Measurements from ENCODE around the gene PAX3.

The PAX3 gene

DNA sequence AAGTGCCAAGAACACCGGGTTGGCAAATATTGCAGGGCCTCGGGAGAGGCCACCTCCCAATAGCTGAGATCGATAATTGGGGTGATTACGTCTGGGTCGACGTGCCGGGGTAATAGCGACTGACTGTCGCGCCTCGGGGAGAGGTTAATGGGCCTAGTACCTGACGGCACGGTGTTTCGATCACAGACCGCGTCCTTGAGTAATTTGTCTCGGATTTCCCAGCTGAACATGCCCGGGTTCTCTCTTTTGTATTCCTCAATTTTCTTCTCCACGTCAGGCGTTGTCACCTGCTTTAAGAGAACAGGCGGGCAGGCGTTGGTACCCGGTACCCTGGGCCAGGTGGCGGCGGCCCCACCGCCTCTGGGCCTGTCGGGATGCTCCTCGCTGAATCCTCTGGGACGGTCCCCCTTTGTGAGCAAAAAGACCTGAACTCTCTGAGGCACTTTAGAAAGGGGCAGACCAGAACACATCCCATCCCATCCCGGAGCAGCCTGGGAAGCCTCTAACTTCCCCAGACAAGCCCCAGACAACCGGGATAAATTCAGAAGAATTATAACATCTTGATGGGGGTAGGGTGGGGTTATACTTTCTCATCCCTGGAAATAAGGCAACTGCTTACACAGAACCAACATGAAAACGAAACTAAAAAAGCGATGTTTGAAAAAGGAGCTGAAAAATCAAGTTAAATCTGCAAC lies 3.3 kb downstream of the PAX3 start:
- DNase-seq, result no peak

DNA sequence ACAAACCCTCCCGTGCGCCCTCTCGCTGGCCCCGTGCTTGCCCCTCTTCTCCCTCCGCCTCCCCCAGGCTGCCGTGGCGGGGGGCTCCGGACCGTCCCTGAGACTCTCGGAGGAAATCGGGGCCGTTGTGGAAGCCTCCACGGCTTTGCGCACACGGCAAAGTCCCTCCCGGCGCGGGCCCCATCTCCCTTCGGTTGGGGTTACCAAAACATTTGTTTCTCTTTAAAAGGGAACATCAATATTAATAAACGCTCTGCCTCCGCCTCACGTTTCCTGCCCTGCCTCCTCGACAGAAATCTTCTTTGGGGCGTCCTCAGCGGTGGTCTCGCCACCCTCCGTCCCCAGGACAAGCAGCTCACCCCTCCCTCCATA lies 3.8 kb downstream of the PAX3 start:
- DNase-seq, result no peak

DNA sequence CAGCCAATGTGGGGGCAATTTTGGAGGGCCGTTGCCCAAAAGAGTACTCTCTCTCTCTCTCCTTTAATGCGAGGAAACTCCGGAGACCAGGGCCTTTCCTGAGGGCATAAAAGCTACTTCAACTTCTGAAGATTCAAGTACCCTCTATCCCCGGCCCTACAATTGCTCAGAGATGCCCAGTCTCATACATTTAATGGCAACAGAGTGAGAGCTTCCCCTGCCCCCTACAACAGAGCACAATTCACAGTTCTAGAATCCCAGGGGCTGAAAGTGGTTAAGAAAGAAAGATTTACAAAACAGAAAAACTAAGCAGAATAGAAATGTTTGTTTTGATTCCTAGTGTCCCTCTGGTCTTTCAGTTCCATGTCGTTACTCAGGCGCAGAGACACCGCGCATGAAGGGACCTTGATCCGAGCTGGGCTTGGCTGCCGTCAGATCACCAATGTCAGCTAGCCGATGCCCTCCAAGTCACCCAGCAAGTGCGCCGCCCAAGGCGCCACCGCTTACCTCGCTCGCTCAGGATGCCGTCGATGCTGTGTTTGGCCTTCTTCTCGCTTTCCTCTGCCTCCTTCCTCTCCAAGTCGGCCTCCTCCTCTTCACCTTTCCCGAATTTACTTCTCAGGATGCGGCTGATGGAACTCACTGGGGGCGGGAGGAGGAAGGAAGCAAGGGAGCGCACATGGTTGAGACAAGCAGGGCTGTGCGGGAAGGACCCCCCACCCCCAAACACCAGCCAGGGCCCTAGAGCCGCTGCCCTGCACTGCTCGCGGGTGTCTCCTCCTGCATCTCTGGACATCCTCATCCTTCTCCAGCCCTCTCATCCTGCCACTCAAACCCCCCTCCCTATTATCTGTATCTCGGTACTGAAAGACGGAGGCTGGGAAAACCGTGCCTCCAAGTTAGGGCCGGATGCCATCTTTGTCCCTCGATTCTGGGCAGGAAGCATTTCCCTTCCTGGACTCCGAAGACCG lies 4.9 kb downstream of the PAX3 start:
- no peak for DNase-seq

DNA sequence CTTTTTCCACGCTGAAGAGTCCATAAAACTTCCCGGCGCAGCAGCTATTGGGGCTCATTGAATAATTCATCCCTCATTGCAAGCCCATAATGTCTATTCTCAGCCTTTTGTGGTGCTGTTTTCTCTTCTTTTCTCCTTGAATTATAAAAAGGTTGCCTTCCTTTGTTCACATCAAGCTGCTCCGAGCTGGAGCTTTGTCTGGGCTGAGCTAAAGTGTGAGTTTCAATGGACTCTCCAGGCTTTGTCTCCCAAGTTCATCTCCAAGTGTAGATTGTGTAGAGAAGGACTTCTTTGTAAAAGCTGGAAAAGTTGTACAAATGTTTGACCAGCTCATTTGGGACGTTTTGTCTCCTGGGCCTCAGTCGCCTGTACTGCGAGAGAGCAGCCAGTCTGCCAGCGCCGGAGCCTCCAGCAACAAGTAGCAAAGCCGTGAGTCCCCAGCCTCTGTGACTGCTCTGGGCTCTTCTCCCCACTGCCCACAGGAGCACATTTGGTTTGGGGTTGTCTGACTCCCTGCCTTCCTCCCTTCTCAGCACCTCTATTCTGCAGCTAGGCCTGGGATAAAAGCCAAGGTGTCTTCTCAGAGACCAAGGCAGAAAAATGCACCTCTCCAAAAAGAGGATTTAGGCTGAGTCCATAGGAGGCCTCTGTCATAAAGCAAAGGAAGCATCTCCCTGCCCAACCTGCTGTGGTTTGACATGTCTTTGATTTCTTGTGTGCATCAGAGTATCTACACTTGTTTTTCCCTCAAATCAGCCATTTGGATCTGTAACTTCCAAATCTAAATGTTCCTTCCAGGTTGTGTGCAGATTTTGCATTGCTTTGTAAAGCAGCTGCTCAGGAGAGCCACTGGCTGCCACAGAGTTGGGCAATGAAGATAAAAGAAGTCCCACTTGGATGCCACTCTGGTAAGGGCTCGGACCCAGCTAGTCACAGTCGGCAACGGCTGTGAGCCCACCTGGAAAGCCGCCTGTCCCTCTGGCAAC lies 6.4 kb downstream of the PAX3 start:
- DNase-seq, result no peak

DNA sequence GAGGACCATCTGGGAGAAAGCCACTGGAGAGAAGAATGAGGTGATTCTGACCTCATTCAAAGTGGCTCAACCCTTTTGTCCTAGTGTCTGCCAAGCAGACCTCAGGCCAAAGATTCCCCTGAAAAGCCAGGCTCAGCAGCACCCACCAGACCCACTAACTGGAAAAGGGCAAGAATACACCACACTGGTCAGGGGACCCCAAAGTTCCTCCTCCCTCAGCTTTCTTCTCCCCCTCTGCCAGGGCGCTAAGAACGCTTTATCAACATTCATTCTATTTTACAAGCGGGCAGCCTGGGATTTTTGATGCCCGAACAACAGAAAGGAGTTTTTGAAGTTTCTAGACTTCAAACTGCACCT lies 7.3 kb downstream of the PAX3 start:
- DNase-seq, result no peak

DNA sequence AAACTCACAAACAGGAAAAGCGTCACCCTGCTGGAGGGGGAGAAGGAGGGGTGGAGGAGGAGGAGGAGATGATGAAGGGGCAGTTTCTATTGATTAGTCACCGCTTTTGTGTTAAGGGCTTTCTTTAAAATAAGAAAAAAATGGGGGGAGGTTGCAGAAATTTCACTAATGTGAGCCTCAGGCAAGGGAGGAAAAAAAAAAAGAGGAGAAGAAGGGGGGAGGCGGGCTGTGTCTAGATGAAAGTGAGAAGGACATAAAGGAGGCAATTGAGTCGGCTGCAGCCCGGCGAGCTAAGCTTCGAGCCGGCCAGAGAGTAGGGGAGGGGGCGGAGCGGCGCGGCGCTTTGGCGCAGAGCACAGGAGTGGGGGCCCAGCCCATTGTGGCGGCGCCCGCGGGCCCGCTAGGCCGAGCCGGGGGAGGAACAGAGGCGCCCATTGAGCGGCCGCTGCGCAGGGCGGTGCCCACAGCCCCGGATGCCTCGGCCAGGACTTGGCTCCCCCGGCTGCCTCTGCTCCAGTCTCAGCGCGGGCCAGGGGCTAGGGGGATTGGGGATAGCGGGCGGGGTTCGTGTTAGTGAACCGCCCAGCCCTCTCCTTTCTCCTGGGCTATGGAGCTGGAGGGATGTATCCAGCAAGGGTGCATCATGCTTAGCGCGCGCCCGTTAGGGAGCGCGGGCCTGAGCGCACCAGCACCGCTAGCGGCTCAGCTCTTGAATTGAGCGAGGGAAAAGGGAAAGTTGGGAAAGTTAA lies 7.9 kb downstream of the PAX3 start:
- no peak for DNase-seq

DNA sequence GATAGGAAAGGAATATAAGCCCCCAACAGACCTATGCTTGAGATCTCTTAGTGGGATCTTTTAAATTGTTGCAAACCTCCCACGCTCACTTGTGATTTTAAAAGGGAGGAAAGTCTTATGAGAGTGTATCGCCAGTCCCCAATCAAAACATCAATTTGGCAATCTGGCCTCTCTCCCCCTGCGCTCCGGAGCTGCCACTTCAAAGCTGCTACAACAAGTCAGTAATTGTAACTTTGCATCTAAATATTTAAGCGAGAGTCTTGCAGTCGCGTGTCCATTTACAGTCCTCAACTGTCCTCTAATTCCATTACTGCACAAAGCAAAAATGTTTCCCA lies 8.4 kb downstream of the PAX3 start:
- no peak for DNase-seq

DNA sequence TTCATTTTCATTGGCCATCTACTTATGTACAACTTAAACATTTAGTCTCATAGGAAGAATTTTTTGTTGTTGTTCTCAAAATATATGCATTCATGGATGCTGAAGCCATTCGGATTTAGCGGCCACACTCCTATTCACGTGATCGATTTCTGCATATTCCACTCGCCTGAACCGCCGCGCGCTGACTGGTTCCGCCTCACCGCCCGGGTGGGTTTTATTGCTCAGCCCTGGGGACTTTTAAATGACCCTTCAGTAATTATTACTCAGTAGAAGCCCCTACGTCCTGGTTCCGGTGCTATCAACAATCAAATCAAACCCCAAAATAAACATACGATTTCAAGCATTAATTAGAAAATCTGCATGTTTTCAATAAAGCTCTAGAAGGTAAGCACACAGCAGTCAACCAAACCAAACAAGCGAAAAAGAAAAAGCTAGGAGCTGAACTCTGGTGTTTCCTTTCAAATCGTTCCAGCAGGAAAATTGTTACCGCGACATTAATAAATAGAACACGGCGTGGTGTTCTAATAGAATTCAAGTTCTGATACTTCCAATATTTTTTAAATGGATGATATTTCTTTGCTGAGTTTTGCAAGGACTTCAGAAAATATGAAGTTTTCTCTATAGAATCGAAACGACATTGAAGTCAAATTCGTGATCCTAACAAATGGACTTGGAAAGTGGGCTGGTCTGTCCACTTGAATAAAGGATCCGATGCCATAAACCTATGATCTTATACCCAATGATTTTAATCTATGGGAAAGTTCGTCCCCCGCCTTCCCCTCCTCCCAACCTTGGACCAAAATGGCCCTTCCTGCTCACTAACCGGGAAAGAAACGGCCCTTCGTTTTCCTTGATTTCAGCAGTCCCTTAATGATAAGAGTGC lies 9.3 kb downstream of the PAX3 start:
- DNase-seq, result no peak

DNA sequence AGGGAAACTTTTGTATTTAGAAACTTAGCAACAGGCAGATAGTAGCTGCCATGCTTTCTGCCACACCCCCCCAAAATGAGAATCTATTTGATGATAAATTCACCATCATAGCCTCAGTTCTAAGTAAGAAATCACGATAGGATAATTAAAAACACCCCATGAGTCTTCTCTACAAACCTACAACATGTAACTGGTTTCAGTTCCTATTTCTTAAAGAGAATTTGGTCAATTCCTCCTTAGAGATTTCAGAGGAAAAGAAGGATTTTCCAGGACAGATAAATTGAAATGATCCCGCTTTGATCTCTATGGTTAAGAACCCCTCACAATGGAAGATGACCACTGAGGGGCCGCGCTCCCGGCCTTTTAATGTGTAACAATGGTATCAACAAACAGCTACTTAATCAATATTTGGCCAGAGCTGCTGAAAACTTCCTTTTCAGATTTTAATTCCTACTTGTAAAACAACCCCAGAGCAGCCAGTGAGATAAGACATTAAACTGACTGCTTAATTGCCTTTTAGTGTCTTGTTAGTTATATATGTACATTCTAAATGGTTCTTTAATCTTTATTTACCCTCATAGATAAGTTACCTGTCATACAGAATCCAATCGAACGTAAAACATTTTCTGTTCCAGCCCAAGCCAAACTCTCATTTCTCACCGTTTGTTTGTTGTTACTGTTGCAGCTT lies 10.1 kb downstream of the PAX3 start:
- DNase-seq, result no peak

DNA sequence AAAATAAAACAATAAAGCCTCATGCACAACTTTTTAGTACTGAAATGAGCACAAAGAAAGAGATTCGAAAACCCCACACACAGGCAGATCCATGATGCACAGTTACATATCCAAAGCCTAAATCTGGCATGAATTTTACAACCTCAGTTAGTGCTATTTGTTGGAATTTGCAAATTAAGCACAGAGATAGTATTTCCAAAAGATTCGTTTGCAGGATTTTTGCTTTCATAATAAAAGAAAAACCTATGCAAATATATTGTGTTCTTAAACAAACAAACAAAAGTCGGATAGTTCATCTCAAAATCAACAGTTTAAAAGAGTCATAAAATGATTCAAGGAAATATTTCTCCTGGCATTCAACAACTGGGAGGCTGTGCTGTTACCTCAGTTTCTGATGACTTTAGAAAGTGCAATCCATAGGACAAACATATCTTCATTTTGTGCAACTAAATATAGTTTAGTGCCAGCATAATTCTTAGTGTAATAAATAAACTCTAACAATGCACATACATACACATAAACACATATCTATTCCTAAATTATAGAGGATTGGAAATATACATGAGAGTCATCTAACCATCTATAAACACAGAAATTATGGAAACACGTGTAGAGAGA lies 10.8 kb downstream of the PAX3 start:
- DNase-seq, result no peak

DNA sequence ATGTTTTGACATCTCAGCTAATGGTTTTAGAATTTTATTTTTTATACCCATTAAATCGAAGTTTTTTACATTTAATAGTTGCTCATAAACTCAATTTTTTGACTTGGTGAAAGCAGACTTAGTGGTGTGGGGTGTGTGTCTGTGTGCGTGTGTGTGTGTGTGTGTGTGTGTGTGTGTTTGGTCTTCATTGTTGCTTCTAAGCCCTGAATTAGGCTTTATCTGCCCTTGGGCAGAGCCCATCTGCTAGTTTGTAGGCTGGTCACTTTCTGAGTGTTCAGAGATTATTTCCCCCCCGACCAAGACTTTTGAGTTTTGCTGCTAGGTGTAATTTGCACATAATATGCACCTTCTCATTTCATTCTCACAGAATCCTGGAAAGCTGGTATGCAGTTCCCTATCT lies 14.3 kb downstream of the PAX3 start:
- DNase-seq, result no peak

DNA sequence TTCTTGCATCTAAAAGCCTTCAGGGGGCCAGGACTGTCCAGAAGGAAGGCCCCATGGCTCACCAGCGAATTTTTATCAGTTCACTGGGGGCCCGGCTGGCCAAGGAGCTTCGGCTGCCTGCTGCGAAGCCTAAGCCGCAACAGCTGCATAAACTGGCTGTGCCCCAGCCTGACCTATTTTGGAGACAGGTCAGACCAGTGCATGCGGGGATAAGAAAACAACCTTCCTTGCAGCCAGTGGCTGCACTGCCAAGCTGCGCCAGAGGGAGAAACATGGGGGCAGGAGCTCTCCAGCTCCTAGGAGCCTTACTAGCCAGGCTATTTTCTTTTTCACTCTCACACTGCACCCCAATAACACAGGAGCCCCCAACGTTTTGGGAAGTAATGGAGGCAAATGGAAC lies 15.2 kb downstream of the PAX3 start:
- DNase-seq, result no peak

DNA sequence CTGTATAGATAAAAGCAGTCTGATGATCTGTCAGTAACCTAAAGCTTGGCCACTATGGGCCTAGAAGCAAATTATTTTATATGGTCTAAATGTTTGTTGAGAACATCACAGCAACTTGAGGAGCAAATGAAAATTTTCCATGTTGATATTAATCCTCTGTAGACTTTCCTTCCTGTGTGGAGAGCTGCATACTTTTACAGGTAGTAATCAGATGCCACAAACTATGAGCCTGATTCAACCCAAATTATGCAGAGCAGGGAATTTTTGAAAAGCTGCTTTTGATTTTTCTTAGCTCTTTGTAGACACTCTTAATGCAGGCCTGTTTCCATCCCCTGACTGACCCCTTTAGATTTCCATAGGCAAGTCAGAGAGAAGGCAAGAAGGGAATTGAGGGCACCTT lies 17.3 kb downstream of the PAX3 start:
- no peak for DNase-seq

DNA sequence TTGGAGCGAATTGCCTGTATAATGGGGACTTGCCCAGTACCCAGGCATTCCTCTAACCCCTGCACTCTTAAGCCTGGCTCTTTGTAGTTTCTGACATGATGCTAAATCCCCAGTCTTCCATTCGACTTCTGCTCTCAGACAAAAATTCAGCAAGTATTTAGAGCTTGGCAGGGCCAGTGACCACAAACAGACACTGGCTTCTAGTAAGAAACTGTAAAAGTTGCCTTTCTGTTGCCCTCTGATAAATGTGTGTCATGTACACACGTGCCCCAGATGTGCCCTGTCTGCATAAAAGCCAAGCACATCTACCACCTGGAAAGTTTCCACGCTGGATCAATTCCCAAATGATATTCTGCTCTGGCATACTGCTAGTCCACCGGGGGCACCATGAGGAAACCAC lies 18.0 kb downstream of the PAX3 start:
- no peak for DNase-seq

DNA sequence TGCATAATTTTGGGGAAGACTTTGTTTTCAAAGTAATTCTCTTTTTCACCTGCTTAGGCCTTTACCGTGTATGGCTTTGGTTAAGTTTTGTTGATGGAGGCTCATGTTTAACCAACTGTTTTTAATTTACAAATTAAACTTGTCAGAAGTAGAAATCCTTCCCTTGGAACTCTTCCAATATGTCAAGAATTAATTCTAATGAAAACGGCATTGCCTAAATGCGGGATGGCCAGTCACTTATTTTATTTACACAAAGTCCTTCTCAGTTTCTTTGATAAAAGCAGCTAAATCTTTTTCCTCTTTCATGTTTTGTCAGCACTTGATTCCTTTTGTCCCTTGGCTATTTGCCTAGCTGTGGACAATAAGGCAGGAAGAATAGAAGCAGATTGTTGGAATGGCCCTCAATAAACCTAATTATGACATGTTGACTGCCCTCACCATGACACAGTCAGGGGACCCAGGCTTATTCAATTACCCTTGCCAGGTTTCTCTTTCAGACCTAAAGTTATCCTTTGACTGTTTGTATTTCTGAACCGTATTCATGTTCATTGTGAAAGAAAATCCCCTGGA lies 26.3 kb downstream of the PAX3 start:
- DNase-seq, result no peak

DNA sequence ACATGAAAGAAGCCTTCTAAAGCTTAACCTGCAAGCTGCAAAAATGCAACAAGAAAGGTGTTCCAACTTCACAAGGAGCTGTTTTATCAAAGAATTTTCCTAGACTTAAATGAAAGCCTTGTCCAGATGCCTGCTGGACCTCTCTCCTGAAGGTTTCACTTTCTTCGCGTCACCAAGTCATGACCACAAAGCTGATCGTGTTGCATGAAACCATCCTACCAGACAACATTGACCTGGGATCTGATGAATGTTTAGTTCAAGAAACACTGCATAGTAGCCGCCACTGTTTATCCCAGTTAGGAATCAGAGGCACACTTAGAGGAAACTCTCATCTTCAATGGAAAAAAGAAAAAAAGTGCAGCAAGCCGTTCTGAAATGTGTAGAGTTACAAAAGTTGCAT lies 26.9 kb downstream of the PAX3 start:
- no peak for DNase-seq

DNA sequence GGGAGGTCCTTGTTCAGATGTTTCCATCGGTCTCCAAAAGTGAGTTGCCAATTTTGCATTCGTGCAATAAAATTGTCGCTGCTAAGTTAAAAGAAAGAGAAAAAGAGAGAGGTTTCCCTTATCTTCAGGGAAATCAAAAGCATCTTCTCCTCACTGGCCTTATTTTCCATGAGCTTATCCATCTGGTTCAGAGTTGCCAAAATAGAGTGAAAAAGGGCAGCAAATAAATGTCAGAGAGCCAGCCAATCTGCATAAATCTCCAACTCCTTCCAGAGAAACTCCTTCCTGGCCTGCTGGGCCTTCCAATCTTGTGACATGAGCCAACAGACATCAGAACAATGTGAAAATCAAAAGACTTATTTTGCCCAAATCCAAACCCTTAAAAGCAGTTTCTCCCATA lies 28.4 kb downstream of the PAX3 start:
- DNase-seq, result no peak

DNA sequence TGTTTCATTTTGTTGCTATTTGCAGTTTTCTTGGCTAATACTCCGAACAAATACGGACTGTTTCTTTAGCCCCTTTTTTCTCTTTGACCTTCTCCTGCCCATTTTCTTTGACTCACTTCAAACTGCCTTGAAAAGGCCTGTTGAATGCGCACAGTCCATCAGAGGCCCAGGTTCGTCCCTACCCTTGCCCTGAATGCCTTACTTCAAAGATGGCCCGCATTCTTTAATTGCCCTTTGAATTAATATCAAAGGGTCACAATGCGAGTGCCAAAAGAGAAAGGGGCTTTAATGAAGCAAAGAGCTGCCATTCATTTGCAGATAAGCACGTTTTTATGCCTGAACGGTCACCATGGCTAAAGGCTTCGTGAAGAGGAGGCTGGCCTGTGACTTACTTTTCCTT lies 29.7 kb downstream of the PAX3 start:
- DNase-seq, result no peak

DNA sequence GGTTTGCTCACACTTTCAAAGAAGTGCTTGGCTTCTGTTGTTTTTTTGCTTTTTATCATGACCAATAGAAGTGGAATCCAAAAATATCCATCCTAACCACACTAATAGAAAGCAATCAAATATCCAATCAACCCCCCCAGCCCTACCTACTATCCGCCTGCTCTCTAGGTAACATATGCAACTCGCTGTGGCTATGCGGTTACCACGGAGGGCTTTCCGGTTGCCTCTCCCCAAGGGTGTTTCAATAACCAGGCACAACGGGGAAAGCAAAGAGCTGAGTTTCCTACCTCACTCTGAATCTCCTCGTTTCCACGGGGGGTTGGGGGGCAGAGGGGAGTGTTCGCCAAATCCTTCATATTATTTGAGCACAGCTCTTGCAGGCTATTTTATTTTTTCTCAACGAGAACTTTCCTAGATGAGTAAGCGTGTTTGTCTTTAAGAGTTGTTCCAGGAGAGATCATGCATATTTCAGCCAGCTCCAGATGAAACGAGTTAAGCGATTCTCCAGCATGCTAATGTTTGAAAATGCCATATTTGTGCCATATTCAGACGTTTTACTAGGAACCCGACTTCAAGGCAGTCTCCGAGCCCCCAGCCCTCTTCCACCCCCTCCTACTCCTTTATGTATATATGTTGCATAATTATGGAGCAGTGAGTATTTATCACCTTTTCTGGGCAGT lies 30.3 kb downstream of the PAX3 start:
- no peak for DNase-seq
